BE2C (cell line): ENCODE data around the gene PDE9A.

Source experiments
- DNase-seq: peaks from one replicate; pipeline ENCODE4 v3.0.0-alpha.2; 2020
- H3K27me3 ChIP-seq: fragments of 250-450 bp; sonication (Bioruptor Pico); 2 replicates; pipeline ENCODE4 v1.5.1; 2020; ENCODE audit warnings: mild to moderate bottlenecking
- H3K36me3 ChIP-seq: fragments of 250-450 bp; sonication (Bioruptor Pico); 2 replicates; pipeline ENCODE4 v1.5.1; 2020; ENCODE audit warnings: mild to moderate bottlenecking
- H3K4me1 ChIP-seq: fragments of 250-450 bp; sonication (Bioruptor Pico); 2 replicates; pipeline ENCODE4 v1.5.1; 2020
- H3K4me3 ChIP-seq: 2 replicates; pipeline ENCODE4 v1.5.1; 2011; ENCODE audit warnings: low read depth, low read length
- H3K9me3 ChIP-seq: fragments of 250-450 bp; sonication (Bioruptor Pico); 2 replicates; pipeline ENCODE4 v1.5.1; 2020
- TF ChIP-seq, protein P1 (sequence below): IDR thresholded peaks from 2 replicates; pipeline ENCODE4 v1.5.1; 2012; ENCODE audit warnings: mild to moderate bottlenecking, low read depth, low read length

PDE9A gene

DNA sequence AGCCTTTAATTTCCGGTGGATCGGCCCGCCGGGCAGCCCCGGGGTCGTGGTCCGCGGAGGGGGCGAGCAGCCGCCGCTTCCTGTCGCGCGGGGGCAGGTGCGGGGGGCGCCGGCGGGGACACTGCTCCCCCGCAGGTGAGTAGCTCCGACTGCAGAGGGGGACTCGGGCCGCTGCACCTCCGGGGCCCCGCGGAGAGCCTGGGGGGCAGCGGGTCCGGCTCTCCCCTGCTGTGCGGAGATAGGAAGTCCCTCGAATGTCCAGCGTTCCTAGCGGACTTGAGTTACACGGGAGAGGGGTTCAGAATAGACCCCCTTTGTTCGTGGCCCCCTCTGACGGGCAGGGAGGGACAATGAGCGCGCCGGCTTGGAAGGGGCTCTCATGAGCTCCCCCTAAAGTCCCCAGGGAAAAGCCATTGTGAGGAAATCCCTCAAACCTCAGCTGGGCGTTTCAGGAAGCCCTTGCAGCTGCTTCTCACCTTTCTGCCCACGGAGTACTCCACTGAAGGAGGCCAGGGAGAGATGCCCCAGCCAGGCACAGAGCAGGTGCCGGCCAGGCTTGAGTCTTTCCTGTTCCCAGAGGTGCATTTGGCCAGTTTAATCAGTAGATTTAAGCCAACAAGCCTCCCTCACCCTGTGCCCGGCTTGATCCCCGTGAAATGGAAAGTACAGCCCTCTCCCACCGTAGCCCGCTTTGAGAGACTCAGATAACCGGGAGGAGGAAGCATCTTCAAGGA lies 925 bp downstream of the PDE9A start:
- H3K4me3 ChIP-seq = peak overlapping the region; percentile 80
- H3K9me3 ChIP-seq = no peaks in the 10 kb centered on the region
- H3K4me1 ChIP-seq = peaks cover 13% of the 10 kb centered on the region
- H3K27me3 ChIP-seq = no peaks in the 10 kb centered on the region
- TF ChIP-seq, protein P1, sequence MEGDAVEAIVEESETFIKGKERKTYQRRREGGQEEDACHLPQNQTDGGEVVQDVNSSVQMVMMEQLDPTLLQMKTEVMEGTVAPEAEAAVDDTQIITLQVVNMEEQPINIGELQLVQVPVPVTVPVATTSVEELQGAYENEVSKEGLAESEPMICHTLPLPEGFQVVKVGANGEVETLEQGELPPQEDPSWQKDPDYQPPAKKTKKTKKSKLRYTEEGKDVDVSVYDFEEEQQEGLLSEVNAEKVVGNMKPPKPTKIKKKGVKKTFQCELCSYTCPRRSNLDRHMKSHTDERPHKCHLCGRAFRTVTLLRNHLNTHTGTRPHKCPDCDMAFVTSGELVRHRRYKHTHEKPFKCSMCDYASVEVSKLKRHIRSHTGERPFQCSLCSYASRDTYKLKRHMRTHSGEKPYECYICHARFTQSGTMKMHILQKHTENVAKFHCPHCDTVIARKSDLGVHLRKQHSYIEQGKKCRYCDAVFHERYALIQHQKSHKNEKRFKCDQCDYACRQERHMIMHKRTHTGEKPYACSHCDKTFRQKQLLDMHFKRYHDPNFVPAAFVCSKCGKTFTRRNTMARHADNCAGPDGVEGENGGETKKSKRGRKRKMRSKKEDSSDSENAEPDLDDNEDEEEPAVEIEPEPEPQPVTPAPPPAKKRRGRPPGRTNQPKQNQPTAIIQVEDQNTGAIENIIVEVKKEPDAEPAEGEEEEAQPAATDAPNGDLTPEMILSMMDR = no peak
- H3K36me3 ChIP-seq = no peaks in the 10 kb centered on the region
- no peak for DNase-seq

DNA sequence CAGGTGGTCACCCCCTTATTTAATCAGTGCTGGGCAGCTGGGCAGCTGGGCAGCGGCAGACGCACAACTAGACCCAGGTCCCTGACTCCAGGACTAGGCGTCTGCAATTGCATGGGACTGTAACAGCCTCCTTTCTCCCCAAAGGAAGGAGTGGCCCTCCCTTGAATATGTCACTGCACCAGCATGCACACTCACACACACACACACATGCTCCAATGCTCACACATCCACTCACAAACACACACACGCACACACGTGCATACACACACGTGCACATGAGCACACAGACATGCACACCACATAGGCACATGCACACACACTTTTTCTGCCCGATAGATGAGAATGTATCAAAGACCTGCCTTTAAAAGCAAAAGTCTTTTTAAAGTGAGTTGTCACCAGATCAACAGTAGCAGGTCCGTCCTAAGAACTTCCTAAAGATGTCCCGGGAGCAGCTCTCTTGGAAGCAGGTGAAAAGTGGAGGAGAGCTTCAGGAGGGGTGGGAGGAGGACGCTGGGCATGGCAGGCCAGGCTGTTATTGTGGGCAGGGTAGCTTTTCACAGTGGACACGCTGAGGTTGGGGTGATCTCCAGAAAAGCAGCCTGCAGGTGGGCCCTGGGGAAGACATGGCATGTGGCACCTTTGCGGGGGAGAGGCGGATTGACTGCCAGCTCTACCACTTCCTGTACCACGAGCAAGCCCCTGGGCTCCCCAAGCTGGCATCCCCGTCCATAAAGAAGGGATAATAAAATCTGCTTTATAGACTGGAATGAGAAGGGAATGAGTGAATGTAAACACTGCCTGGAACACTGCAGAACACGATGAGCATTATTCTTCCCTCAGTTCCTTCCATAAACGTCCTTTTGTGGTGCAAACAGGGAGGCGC lies 1.7 kb downstream of the PDE9A start:
- H3K4me1 ChIP-seq = peaks cover 19% of the 10 kb centered on the region
- H3K36me3 ChIP-seq = no peaks in the 10 kb centered on the region
- H3K27me3 ChIP-seq = no peaks in the 10 kb centered on the region
- H3K9me3 ChIP-seq = no peaks in the 10 kb centered on the region
- TF ChIP-seq, protein P1 = no peak
- H3K4me3 ChIP-seq = peak overlapping the region; percentile 80
- DNase-seq = no peak

DNA sequence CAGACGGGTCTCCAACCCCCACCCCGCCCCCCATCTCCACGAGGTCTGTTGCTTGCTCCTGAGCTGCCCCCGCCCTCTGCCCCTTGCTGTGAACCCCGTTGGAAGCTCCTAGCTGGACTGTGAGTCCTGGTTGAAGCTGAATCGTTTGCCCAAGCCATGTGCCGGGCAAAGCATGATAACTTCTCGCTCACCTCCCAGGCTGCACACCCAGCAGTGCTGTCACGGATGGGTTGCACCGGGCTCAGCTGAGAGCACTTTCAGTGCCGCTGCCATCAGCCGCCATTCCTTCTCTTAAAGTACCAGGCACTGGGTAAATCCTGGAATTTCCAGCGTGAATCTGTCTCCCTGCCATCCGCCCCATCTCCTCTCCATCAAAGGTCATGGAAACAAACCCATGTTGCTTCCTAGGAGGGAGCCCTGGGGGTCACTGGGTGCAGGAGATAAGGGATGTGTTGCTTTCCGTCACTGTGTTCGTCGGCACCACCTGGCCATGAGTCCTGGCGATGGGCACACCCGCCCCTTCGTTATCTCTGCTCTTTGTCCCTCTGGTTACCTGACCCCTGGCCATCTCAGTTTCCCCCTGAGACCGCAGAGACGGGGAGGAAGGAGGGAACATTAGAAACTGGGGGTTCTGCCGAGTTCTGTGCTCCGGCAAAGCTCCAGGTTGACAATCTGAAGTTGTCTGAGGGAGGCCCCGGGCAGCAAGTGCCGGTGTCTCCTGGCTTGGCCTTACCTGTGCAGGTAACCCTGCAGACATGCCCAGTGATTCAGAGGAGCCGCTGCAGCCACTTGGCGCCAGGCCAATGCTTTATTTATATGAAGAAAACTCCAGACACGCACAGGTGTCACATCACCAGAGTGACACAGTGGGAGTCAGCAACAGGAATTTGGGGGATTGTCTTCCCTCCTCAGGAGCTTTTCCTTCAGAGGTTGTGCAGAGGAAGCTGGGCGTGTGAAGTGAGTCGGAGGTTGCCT lies 2.7 kb downstream of the PDE9A start:
- H3K9me3 ChIP-seq = no peaks in the 10 kb centered on the region
- TF ChIP-seq, protein P1 = no peak
- H3K4me3 ChIP-seq = no peak overlapping the region
- DNase-seq = no peak
- no peaks in the 10 kb centered on the region for H3K36me3 ChIP-seq
- H3K4me1 ChIP-seq = peaks cover 19% of the 10 kb centered on the region
- no peaks in the 10 kb centered on the region for H3K27me3 ChIP-seq

DNA sequence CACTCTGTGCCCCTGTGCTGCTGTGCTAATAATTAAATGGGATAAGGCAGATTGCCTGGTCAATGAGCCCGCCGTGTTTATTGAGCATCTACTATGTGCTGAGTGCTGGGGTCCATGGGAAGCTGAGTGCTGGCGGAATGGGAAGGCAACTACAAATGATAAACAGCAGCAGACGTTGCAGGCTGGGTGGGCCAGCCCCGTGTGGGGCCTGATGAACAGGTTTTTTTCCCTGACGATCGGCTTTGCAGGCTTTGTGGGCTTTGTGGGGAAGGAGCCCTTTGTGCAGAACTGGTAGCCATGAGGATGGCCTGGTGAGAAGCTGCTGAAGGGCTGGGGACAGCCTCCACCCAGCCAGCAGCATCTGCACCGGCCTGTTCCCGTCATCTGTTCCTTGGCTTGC lies 3.5 kb downstream of the PDE9A start:
- Histone ChIP-seq H3K27me3 (no peaks in the 10 kb centered on the region), H3K4me3 (no peak overlapping the region), H3K9me3 (no peaks in the 10 kb centered on the region), H3K36me3 (no peaks in the 10 kb centered on the region), H3K4me1 (peaks cover 19% of the 10 kb centered on the region)
- TF ChIP-seq, protein P1 = no peak
- no peak for DNase-seq

DNA sequence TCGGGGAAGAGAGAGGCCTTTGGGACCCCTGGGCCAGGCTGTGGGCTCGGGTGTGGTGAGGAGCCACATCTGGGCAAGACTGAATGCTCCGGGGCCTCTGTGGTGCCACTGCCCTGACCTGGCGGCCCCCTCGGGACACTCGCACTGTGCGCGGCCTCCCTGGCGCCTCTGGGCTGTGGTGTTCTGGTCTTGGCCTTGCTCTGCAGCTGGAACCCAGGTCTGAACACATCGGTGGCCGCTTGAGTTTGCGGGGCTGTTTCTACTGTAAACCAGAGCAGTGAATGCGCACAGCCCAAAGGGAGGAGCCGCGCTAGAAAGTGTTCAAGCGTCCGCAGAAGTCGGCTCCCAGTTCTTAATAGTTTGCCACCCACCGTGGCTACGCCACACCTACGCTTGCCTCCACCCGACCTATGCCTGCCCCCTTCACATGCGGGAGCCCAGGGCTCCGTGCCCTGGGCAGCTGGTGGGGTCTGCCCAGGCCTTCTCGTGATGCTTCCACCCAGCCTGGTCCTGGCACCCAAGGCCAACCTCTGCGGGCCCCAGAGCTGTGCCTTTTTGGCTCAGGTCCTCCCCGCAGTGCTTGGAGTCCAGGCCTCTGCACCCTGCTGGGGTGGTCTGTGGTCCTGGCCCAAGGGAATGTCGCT lies 4.4 kb downstream of the PDE9A start:
- TF ChIP-seq, protein P1 = no peak
- H3K4me1 ChIP-seq = peaks cover 17% of the 10 kb centered on the region
- no peaks in the 10 kb centered on the region for H3K9me3 ChIP-seq
- no peak overlapping the region for H3K4me3 ChIP-seq
- no peak for DNase-seq
- no peaks in the 10 kb centered on the region for H3K27me3 ChIP-seq
- H3K36me3 ChIP-seq = no peaks in the 10 kb centered on the region
